ENCODE data around the gene MX2.
"Not testable (repeated sequence)": the region's sequence is repeated elsewhere in the genome, so short reads cannot be mapped to it uniquely, and the experiment has no call there.

MX2 gene

GRCh38 chr21:41387824-41388223, 26.0 kb downstream of the MX2 start:
- no peak for DNase-seq

- DNase-seq: no peak
These were observed 26.4 kb downstream of the MX2 start for GRCh38 chr21:41388259-41388658.

- DNase-seq: no peak
These were observed 28.3 kb downstream of the MX2 start for GRCh38 chr21:41390043-41390639.

GRCh38 chr21:41393876-41394465, 32.1 kb downstream of the MX2 start:
- no peak for DNase-seq

GRCh38 chr21:41396558-41397075, 34.8 kb downstream of the MX2 start:
- no peak for DNase-seq

- DNase-seq: no peak
These were observed 35.7 kb downstream of the MX2 start for GRCh38 chr21:41397471-41397891.

GRCh38 chr21:41398251-41398650, 36.4 kb downstream of the MX2 start:
- no peak for DNase-seq

- no peak for DNase-seq
These were observed 37.0 kb downstream of the MX2 start for GRCh38 chr21:41398831-41399230.

- no peak for DNase-seq
These were observed 37.5 kb downstream of the MX2 start for GRCh38 chr21:41399246-41399800.

GRCh38 chr21:41402231-41402630, 40.4 kb downstream of the MX2 start:
- DNase-seq: no peak

- DNase-seq: no peak
These were observed 41.0 kb downstream of the MX2 start for GRCh38 chr21:41402796-41403195.

- DNase-seq: no peak
These were observed 41.5 kb downstream of the MX2 start for GRCh38 chr21:41403331-41403730.

GRCh38 chr21:41403966-41404365, 42.1 kb downstream of the MX2 start:
- no peak for DNase-seq

GRCh38 chr21:41405321-41405720, 43.5 kb downstream of the MX2 start:
- DNase-seq: no peak

- no peak for DNase-seq
These were observed 44.5 kb downstream of the MX2 start for GRCh38 chr21:41406340-41406739.

GRCh38 chr21:41407541-41408460, 46.0 kb downstream of the MX2 start:
- no peak for DNase-seq

- DNase-seq: no peak
These were observed 48.5 kb downstream of the MX2 start for GRCh38 chr21:41410361-41410760.

GRCh38 chr21:41410767-41411448, 49.1 kb downstream of the MX2 start:
- no peak for DNase-seq

- DNase-seq: peak; percentile 20
These were observed 49.7 kb downstream of the MX2 start for GRCh38 chr21:41411449-41412089.

GRCh38 chr21:41417505-41417904, 55.7 kb downstream of the MX2 start:
- not testable (repeated sequence) for DNase-seq

- DNase-seq: no peak
These were observed 56.6 kb downstream of the MX2 start for GRCh38 chr21:41418393-41418792.

- DNase-seq: no peak
These were observed 57.3 kb downstream of the MX2 start for GRCh38 chr21:41418956-41419680.

Data from activated CD4-positive, alpha-beta T cell treated with anti-CD3 and anti-CD28 coated beads, Interleukin-10, Interleukin-2, amounts not matched to agents 100 ng/mL and 50 ng/mL, durations not matched to agents 16 hours and 8 hours (primary cell).